Measurements from ENCODE around the gene SCAANT1. TPM values are rescaled to one million over a fixed set of nuclear protein-coding genes. Genes with fewer than 3 reads are reported as not detected.

The SCAANT1 gene
- total and polyA plus RNA-seq, 2 of the 8 experiments (the other 6 are each of a cell fraction or from before 2014, with no cell fraction given), result not detected

GRCh38 chr3:63937661-63938651 is 25.8 kb upstream of the SCAANT1 start:
- Histone ChIP-seq H2BK120ac (replicated peaks; ENCODE audit: low read depth, low read length) (no peak overlapping the region), H3K79me2 (ENCODE audit: control insufficient read depth in 1 of 2, insufficient read depth in 2 of 2, low read length in 2 of 2) (peaks cover 0 to 14% of the 10 kb centered on the region in 2 experiments; a peak in 2 of 4 replicates)

More at GRCh38 chr3:63937661-63938651, 25.8 kb upstream of the SCAANT1 start:
- Histone ChIP-seq H3K18ac (ENCODE audit: extremely low read depth, low read length) (no peak overlapping the region), H3K4me2 (ENCODE audit: insufficient read depth in 1 of 2, low read depth in 2 of 2, low read length in 2 of 2) (no peak overlapping the region), H3K9me3 (ENCODE audit: insufficient read depth in 2 of 2, low read depth in 1 of 2, low read length in 1 of 2) (no peaks in the 10 kb centered on the region), H2BK5ac (ENCODE audit: low read depth, low read length) (no peak overlapping the region), H3K79me1 (ENCODE audit: low read depth, low read length) (no peaks in the 10 kb centered on the region), H3K27me3 (replicated peaks in 1 of 4; ENCODE audit: control insufficient read depth in 3 of 4, extremely low read depth in 1 of 4, insufficient read depth in 3 of 4, low read length in 3 of 4) (no peaks in the 10 kb centered on the region), H3K14ac (ENCODE audit: insufficient read length) (no peak overlapping the region), H4K20me1 (replicated peaks in 1 of 2; ENCODE audit: control insufficient read depth in 1 of 2, insufficient read depth in 2 of 2, low read length in 2 of 2) (peaks cover 2% of the 10 kb centered on the region in 2 experiments), H3K4ac (replicated peaks; ENCODE audit: insufficient read length, low read depth, low read length) (no peak overlapping the region), H2BK12ac (ENCODE audit: low read depth, low read length) (no peak overlapping the region), H2AFZ (ENCODE audit: low read length) (no peak overlapping the region), H4K8ac (ENCODE audit: extremely low read depth, insufficient read depth, low read length) (no peak overlapping the region), H3K4me1 (replicated peaks in 1 of 4; ENCODE audit: control insufficient read depth in 3 of 4, insufficient read depth in 4 of 4, low read length in 3 of 4) (peaks cover 0 to 7% (median 5%) of the 10 kb centered on the region in 4 experiments; a peak in 3 of 7 replicates), H3K4me3 (ENCODE audit: extremely low read depth in 1 of 4, insufficient read depth in 2 of 4, low read depth in 3 of 4, low read length in 4 of 4) (no peak overlapping the region), H4K5ac (ENCODE audit: insufficient read length, low read depth, low read length) (no peak overlapping the region), H2BK20ac (ENCODE audit: low read length) (no peak overlapping the region), H3K27ac (ENCODE audit: low read depth, low read length) (no peak overlapping the region), H3K56ac (replicated peaks; ENCODE audit: insufficient read length, low read depth, low read length) (no peak overlapping the region), H3K36me3 (ENCODE audit: control insufficient read depth in 2 of 4, insufficient read depth in 4 of 4, low read length in 3 of 4) (no peaks in the 10 kb centered on the region), H3K23ac (ENCODE audit: insufficient read length) (no peak overlapping the region), H3K9ac (replicated peaks in 1 of 4; ENCODE audit: extremely low read depth in 1 of 4, low read depth in 3 of 4, low read length in 3 of 4) (no peak overlapping the region), H2AK5ac (ENCODE audit: low read depth, low read length) (no peak overlapping the region), H3K23me2 (ENCODE audit: low read depth, low read length) (no peaks in the 10 kb centered on the region), H4K91ac (replicated peaks; ENCODE audit: insufficient read length, low read length) (no peak overlapping the region), H2BK15ac (ENCODE audit: low read length) (no peak overlapping the region)
- 85% methylated on average over 6 of the region's 6 CpGs; no CpG with 5 or more reads in 1 of the 2 experiments for WGBS, 2 experiments (ENCODE audit: extremely low coverage in 1 of 2, insufficient coverage in 1 of 2, insufficient read length in 1 of 2, insufficient replicate concordance in 2 of 2, low coverage in 1 of 2, low lambda C conversion rate in 2 of 2, missing lambda C conversion rate in 1 of 2)
- DNase-seq (ENCODE audit: low read depth in 1 of 2, low spot score in 2 of 2) (no peak), FAIRE-seq (no peak)
- TF ChIP-seq NANOG (IDR thresholded peaks at IDR 0.05; ENCODE audit: insufficient read depth, low read depth, low read length, poor library complexity, severe bottlenecking) (no peak), CEBPB (IDR thresholded peaks at IDR 0.05; ENCODE audit: low read depth, low read length) (peak; percentile 72; the same call in 1 of the 2 replicates)
- POLR2A ChIA-PET (ENCODE audit: partially characterized antibody), result interaction anchor here (0.6 to 1.7 kb wide), 2 partner anchors 15 to 26 kb away, joined by 3 to 5 read pairs; partner anchors contain the start of gene SCAANT1
- CTCF ChIA-PET (ENCODE audit: partially characterized antibody), result interaction anchor here (0.7 to 1.7 kb wide), 5 partner anchors 9 to 980 kb away, joined by 3 to 5 read pairs (median 3); no protein-coding TSS in a partner anchor
